HG03045 (cell line): ENCODE data around the gene PGA3.
"Not testable (repeated sequence)": the region's sequence is repeated elsewhere in the genome, so short reads cannot be mapped to it uniquely, and the experiment has no call there.

Source experiments
- ATAC-seq: cut with Tn5 transposase; IDR thresholded peaks from one replicate; pipeline ENCODE4 v1.9.1; 2021; ENCODE audit warnings: mild to moderate bottlenecking, moderate library complexity; ENCODE audit not compliant: unreplicated experiment

The PGA3 gene

GRCh38 chr11:61202950-61203746, at the start of gene PGA3:
TSS of gene PGA3 (plus strand) at chr11:61203515. CDS start at chr11:61203565, 50 bp downstream.
- ATAC-seq: not testable (repeated sequence)

- ATAC-seq: no peak
Measured at GRCh38 chr11:61153593-61154095, 49.7 kb upstream of the PGA3 start.

DNA sequence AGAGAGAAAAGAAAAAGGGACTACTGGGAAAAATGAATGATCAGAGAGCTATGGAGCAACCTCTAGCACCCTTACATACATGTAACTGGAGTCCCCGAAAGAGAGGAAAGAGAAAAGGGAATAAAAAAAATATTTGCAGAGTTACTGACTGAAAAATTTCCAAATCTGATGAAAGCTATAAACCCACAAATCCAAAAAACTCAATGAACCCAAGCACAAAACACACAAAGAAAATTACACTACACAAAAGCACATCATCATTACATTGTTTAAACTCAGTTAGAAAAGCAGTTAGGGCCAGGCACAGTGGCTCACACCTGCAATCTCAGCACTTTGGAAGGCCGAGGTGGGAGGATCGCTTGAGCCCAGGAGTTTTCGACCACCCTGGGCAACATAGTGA, 48.8 kb upstream of the PGA3 start:
- no peak for ATAC-seq

DNA sequence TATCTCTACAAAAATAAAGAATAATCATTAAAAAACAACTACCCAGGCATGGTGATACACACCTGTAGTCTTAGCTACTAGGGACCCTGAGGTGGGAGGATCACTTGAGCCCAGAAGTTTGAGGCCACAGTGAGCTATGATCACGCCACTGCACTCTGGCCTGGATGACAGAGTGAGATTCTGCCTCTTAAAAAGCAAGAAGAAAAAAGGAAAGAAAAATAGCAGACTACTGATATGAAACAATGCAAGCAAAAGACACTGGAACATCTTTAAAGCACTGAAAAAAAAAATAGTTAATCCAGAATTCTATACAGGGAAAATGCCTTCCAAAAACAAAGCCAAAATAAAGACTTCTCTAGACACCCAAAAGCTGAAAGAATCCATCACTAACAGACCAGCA, 48.0 kb upstream of the PGA3 start:
- ATAC-seq: no peak

- no peak for ATAC-seq
Measured at GRCh38 chr11:61155741-61156140, 47.6 kb upstream of the PGA3 start.

DNA sequence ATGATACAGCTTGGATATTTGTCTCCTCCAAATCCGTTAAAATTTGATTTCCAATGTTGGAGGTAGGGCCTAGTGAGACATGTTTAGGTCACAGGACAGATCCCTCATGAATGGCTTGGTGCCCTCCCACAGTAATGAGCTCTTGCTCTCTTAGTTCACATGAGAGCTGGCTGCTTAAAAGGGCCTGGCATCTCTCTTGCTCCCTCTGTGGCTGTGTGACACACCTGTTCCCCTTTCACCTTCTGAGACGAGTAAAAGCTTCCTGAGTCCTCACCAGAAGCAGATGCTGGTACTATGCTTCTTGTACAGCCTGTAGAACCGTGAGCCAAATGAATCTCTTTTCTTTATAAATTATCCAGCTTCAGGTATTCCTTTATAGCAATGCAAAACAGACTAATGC, 45.6 kb upstream of the PGA3 start:
- ATAC-seq: no peak

GRCh38 chr11:61158691-61159381, 44.5 kb upstream of the PGA3 start:
- no peak for ATAC-seq

DNA sequence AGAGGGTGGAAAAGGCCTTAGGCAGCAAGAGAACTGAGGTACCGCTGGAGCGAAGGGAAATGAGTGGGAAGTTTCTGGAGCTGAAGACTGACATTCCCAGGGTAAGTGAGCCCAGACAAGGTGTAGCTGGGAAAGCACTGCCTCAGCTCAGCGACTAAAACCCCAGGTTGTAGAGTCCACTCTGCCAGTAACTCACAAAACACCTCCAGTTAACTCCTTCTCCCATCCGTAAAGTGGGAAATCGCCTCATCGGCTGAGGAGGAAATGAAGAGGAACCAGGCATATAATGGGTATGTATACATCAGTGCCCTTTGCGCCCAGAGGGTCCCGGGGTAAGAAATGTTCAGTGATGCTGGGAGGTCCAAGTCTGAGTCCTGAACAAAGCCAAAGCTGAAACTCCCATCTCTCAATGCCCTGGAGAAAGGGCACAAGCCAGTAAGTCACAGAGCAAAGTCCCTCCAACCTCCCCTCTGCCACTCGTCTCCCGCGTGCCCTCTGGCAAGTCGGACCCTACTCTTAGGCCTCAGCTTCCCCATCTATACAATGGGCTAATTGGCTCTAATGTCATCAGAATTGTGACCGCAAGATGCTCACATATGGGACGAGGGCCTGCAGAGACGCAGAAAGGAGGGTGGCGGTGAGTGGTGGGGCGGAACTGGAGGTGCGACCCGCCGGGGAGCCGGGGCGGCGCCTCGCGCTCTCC, 42.7 kb upstream of the PGA3 start:
- ATAC-seq: no peak

- ATAC-seq: peak; percentile 81
Measured at GRCh38 chr11:61161190-61162091, 41.9 kb upstream of the PGA3 start, which contains the start of gene VPS37C. TSS of gene VPS37C (minus strand) at chr11:61161426. CDS start at chr11:61138829, 22,597 bp downstream.

- no peak for ATAC-seq
Measured at GRCh38 chr11:61162092-61162941, 41.0 kb upstream of the PGA3 start.

DNA sequence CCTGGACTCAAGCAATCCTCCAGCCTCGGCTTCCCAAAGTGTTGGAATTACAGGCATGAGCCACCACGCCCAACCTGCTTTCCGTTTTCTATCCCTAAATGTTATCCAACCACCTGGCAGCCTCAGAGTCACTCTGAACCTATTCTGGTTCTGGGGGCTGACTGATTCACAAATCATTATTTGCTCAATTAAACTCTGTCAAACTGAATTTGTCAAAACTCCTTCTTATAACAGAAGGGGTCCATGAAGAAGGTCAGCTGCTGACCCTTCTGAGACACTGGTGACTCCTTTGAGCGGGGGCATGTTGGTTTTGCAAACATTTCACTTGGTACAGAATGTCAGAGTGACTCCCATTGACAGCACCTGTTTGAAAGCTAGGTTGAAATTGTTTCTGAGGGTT, 40.3 kb upstream of the PGA3 start:
- no peak for ATAC-seq

- ATAC-seq: no peak
Measured at GRCh38 chr11:61163714-61164605, 39.4 kb upstream of the PGA3 start.

DNA sequence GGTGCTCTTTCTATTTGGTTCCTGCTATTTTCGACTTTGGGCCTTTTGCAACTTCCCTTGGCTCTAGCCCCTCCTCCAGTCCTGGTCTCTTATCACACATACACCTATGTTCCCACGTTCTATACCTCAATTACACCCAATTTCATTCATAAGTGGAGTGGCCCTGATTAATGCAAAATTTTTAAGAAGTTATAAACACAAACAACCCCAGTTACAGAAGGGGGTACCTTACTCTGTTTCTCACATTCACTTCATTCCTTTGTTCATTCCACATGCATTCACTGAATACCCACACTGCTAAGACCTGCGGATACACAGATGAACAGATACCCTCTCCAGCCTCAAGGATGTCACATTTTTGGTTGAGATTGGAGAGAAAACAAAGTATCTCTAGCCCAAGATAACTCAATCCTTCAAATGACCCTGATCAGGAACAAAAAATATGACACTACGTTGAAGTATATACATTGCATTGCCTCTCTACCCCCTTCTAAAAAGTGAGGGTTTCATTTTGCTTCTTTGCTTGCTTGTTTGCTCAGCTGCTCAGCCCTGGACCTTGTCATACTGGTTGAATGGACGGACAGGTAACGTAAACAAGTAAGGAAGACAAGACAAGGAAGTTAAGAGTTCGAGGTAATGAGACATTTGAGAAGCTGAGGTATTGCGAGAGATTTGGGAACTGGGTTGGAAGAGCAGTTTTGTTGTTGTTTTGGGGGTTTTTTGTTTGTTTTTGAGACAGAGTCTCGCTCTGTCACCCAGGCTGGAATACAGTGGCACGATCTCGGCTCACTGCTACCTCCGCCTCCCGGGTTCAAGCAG, 38.5 kb upstream of the PGA3 start:
- no peak for ATAC-seq

GRCh38 chr11:61165785-61166184, 37.5 kb upstream of the PGA3 start:
- ATAC-seq: not testable (repeated sequence)

DNA sequence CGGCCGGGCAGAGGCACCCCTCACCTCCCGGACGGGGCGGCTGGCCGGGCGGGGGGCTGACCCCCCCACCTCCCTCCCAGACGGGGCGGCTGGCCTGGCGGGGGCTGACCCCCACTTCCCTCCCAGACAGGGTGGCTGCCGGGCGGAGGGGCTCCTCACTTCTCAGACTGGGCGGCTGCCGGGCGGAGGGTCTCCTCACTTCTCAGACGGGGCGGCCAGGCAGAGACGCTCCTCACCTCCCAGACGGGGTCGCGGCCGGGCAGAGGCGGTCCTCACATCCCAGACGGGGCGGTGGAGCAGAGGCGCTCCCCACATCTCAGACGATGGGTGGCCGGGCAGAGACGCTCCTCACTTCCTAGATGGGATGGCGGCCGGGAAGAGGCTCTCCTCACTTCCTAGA, 37.0 kb upstream of the PGA3 start:
- ATAC-seq: not testable (repeated sequence)

- no peak for ATAC-seq
Measured at GRCh38 chr11:61168042-61168688, 35.1 kb upstream of the PGA3 start.

DNA sequence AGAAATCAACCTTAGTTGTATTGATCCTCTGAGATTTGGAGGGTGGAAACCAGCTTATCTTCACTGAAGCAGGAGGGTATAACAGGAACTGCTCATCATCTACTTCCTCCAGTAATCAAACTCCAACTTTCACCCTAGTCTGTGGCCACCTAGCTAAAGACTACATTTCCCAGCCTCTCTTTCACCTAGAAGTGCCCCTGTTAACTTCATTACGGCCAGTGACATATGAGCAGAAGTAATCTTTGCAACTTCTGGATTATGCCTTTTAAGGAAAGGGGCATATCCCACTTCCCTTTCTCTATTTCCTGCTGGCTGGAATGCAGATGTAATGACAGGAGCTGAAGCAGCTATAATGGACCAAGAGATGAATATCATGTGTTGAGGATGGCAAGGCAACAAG, 34.5 kb upstream of the PGA3 start:
- no peak for ATAC-seq
